HG03159 (cell line): ENCODE results near the gene HARS2.
"Not testable (repeated sequence)": the region's sequence is repeated elsewhere in the genome, so short reads cannot be mapped to it uniquely, and the experiment has no call there.

Experiments
- ATAC-seq: cut with Tn5 transposase; IDR thresholded peaks from one replicate; pipeline ENCODE4 v1.9.1; 2021; ENCODE audit warnings: mild to moderate bottlenecking, moderate library complexity; ENCODE audit not compliant: unreplicated experiment

HARS2 gene, protein sequence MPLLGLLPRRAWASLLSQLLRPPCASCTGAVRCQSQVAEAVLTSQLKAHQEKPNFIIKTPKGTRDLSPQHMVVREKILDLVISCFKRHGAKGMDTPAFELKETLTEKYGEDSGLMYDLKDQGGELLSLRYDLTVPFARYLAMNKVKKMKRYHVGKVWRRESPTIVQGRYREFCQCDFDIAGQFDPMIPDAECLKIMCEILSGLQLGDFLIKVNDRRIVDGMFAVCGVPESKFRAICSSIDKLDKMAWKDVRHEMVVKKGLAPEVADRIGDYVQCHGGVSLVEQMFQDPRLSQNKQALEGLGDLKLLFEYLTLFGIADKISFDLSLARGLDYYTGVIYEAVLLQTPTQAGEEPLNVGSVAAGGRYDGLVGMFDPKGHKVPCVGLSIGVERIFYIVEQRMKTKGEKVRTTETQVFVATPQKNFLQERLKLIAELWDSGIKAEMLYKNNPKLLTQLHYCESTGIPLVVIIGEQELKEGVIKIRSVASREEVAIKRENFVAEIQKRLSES

DNA sequence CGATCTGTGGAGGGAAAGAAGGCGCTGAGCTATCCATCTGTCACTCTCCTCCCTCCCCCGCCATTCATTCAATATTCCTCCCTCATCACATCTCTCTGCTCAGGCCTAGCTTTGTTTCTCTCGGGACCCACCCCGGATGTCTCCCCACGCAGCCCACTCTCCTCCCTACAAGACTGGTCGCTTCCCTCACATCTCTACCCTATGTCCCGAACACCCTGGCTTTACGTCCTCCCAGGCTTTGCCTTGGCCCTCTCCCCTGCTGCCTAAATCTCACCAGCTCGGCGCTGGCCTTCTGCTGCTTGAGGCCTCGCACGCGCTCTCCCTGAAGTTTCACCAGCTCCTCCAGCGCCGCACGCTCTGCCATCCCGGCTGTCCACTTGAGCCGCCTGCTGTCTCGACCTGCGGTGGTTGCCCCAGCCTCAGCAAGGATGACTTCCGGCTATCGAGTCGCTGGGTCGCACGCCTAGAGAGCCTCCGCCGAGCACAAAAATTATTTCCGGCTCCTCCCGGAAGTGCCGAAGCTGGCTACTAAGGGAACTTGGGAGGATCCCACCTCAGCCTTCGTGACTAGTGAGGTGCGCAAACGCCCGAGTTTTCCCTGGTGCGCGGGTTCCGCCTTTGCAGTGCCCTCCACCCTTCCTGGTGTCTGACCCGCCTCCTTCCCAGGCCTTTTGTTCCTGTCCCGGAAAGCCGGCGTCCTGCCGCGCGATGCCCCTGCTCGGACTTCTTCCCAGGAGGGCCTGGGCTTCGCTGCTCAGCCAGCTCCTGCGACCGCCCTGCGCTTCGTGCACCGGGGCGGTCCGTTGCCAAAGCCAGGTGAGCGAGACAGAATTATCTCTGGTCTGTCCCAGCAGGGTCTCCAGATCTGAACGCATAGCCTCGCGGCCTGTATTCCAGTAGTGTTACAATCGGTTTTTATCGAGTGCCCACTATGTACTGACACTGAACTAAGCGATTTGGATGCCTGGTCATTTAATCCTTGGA, at the start of gene HARS2, which contains the start of gene HARS1:
TSS of gene HARS2 (plus strand) at position 515 of the 984 bp plus-strand sequence. CDS start at position 709, 194 bp downstream.
TSS of gene HARS1 (minus strand) at position 430 of the 984 bp plus-strand sequence. CDS start at position 364, 66 bp downstream.
- ATAC-seq, result peak; percentile 98

DNA sequence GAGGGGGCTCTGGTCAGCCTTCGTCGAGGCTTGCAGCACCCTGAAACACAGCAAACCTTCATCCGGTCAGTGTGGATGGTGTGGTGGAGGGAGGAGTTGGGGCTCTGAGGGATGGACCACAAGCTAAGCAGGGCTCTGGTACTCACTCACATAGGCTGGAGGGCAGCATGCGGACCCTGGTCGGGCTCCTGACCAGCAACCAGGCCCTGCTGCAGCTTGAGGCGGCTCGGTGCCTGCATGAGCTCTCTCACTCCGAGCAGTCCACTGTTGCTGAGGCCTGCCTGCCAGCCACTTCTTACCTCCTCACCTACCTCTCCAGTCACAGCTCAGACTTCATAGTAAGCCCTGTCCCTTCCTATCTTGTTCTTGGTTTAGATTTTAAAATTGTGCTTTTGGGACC, 49.5 kb upstream of the HARS2 start:
- ATAC-seq, result no peak

DNA sequence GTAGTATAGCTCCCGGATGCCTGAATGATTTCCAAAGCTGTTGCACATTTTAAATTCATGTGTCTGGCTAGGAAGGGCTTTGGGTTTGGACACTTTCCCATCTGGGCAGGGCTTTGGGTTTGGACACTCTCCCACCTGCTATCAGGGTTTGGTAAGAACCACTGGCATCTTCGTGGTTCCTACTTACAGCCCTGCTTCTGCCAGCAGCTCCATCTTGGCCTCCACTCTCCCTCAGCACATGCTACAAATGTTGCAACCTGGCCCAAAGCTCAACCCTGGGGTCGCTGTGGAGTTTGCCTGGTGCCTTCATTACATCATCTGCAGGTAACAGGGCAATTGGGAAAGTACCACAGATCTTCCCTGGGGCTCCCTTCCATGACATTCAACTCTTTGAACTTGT, 48.5 kb upstream of the HARS2 start:
- ATAC-seq, result no peak

DNA sequence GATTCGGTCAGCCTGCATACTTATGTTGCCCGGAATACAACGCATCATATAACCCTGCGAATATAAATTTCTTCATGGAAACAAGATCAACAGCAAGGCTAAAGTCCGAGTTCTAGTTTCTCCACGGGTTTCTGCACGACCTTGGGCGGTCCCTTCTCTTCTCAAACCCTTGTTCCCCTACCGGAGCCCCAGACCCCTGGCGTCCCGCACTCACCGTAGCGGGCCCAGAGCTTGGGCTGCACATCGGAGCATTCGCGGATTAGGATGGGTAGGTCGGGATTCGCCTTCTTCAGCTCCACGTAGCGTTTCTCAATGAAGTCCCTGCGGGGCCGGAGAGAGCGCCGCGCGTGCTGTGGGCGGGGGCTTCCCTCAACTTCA, 44.2 kb upstream of the HARS2 start:
- no peak for ATAC-seq

DNA sequence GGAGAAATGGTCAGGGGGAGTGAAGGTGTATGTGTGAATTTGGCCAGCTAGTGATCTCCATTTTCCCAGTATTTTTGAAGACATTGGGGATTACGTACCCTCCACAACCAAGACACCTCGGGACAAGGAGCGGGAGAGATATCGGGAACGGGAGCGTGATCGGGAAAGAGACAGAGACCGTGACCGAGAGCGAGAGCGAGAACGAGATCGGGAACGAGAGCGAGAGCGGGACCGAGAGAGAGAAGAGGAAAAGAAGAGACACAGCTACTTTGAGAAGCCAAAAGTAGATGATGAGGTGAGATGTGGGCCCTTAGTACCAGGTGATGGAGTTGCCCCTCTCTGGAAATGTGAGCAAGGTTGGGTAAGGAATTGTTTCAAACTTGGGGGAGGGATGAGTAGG, 32.4 kb upstream of the HARS2 start:
- ATAC-seq, result no peak

DNA sequence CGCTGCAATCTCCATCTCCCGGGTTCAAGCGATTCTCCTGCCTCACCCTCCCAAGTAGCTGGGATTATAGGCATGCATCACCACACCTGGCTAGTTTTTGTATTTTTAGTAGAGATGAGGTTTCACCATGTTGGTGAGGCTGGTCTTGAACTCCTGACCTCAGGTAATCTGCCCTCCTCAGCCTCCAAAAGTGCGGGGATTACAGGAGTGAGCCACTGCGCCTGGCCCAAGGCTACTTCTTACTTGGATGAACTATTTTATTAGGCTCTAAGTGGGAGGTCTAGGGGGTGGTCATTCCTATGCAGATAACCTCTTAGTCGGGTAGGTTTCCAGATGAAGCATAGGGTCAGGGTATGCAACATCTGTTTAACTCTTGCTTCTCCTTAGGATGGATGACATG, 30.9 kb upstream of the HARS2 start:
- not testable (repeated sequence) for ATAC-seq

DNA sequence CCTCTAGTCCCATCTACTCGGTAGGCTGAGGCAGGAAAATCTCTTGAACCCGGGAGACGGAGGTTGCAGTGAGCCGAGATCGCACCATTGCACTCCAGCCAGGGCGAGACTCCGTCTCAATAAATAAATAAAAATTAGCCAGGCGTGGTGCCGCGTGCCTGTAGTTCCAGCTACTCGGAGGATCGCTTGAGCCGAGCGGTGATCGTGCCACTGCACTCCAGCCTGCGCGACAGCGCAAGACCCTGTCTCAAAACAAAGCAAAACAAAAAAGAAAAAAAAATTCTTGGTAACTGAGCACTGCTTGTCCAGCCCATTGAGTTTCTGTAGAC, 27.3 kb upstream of the HARS2 start:
- ATAC-seq, result no peak

DNA sequence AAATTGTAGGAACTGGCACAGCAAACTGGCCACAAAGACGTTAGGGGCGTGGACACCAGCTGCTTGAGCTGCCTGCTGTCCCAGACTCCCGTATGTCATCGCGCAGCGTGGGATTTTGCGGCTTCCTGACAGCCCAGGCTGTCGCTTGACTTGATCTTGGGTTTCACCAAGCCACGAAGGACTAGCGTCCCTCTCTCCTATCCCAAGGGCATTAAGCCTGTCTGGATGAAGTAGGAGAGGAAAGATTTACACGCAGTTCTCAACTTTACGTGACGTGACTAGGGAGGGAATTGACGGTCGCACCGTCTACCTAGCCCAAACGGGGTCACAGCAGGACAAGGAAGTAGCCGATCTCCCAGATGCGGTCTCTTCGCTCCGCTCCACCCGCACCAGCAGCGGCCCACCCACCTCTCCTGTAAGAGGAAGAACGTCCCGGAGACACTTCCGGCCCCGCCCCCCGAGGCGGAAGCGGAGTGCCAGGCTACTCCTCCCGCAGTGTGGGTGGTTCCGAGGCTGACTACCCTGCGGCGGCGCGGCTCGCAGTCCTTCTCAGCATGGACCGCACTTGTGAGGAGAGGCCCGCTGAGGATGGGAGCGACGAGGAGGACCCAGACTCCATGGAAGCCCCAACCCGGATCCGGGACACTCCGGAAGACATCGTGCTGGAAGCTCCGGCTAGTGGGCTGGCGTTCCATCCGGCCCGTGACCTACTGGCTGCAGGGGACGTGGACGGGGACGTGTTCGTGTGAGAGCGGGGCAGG, 26.7 kb upstream of the HARS2 start, which contains the start of gene WDR55:
TSS of gene WDR55 (plus strand) at position 546 of the 761 bp plus-strand sequence. CDS start at position 555, 9 bp downstream.
- peak; percentile 98 for ATAC-seq

DNA sequence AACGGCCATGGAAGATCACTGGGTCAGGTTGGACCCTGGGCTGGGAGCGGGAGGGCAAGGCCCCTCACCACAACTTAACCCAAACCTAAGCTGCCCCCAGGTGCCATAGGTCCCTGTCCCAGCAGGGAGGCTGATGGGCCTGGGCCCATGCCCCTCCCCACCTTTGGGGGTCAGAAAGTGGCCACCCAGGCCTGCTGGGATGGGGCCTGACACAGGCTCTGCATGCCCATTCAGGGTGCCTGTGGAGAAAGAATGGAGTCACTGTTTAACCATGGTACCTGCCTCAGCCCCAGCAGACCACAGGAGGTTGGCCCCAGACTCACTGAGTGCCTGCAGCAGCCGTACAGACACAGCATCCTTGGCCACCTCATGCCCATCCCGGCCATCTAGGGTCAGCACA, 20.2 kb upstream of the HARS2 start:
- ATAC-seq, result not testable (repeated sequence)

DNA sequence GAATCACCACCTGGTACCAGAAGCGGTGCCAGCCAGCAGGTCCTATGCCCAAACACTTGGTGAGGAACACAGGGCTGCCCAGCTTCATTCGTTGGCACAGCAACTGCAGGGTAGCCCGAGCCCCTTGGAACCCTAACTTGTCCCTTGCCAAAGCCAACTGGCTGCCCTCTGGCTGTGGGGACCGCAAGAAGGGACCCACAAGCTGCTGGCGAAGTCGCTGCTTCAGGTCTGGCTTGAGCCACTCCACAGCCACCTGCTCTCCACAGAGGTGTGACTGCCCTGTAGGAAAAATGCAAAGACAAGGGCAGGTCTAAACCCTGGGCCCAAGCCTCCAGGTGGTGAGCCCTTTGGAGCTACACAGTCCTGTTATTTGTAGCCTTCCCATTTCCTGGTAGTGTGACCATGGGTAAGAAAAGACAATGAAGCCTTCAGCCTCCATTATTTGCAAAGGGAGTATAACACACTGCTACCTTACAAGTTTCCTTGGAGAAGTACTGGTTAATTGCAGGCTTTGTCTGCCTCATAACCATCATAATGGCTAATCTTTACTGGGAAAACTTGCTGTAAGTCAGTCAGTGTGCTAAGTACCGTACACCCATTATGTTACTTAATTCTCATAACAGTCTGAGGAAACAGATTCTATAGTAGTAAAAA, 19.7 kb upstream of the HARS2 start:
- no peak for ATAC-seq

DNA sequence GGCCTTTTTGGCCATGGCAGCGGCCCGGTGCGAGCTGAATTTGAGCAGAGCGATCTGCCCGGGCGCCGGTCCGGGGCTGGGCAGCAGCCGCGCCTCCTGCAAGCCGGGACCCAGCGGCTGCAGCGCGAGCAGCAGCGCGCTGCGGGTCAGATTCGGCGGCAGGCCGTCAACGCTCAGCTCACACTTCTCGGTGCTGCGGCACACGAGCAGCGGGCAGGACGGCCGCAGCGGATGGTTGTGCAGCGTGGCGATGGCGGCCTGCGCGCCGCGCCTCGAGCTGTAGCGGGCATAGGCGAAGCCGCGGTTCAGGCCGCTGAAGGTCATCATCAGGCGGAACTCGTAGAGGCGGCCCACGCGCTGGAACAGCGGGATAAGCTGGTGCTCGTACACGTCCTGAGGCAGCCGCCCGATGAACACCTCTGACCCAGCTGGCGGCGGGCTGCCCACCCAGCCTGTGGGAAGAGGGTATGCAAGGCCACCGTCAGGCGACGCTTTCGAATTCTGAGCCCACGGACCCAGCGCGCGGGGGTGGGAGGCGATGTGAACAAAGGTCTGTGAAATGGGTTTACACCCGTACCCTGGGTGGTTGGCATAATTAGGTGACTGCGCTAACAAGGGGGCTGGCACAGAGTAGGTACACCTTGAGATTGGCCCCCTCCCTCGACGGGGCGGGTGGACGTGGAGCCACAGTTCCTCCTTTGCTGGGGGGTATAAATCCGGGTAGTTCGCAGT, 18.6 kb upstream of the HARS2 start:
- no peak for ATAC-seq

DNA sequence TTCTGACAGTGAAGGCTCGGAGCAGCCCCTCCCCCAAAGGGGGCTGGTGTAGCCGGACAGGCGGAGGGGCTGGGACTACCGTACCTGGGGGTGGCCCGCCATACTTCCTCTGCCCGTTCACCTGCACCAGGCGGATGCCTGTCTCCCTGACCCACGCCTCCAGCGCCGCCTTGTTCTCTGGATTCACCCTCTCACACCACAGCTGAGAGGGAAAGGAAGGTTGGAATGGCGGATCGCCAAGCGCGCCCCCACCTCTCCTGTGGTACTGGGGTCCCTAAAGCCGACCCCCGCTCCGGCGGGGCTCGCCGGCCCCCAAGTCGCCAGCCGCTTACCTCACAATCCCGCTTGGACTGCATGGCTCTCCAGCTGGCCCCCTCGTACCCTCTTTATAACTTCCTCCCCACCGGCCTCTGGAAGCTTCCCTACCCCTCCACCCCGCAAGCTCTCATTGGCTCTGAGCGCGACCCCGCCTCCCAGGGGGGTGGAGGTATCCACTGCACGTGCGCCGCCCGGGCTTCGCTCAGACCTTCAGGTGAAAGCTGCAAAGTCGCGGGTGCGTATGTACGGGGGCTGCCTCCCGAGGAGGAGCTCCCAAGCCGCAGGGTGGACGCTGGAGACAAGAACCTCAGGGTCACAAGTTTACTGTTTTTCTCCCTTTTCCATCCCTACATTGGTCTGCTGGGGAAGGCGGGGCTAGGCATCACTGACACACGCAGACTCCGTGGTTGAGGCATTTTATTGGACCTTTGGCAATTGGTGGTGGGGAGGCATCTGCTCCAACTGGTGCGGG, 17.9 kb upstream of the HARS2 start, which contains the start of gene DND1:
TSS of gene DND1 (minus strand) at position 390 of the 790 bp plus-strand sequence. CDS start at position 356, 34 bp downstream.
- ATAC-seq, result no peak

DNA sequence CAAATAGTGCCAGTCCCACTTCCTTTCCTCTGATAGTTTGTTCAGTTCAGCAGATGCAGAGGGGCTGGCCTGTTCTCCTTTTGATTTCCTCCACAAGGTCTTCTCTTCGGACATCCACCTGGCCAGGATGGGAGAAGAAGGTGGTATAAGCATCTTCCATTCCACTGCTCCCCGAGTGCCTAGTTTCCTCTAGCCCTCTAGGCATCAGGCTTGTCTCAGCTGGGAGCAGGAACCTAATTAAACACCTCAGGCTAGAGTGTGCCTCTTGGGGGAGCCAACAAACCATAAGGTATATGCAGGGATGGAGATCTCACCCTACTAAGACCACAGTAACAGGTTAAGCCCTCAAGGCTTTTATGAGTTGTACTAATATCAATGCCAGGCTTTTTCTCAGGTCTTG, 17.0 kb upstream of the HARS2 start:
- ATAC-seq, result no peak

DNA sequence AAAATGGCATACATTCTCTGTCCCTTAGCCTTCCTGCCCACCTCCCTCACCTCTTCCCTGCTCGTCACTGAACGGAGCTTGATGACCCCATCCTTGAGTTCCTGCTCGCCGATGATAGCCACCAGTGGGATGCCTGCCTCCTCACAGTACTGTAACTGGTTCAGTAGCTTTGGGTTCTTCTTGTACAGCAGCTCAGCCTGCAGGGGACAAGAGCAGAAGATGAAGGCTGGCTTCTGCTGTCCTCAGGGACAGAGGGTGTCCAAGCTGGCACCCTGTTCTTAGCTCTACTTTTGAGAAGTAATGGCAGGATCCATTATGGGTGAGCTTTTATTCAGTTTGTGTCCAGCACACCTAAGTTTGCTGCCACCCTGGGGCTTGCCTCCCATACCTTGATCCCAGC, 16.6 kb upstream of the HARS2 start:
- ATAC-seq, result no peak

DNA sequence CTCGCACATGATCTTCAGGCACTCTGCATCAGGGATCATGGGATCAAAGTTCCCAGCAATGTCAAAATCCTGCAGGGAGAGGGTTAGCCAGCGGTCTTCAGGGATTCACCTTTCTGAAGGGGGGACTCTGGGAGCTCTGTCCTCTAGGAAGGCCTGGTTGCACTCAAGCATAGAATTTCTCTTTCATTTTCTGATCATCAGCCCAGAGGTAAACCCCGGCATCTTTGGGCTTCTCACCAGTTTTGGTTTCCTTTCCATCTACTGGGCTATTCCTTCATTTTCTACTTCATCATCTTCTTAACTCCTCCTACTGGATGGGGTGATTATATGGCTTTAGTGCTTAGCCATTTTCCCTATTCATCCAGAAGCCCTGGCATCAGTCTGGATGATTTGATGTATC, 13.3 kb upstream of the HARS2 start:
- ATAC-seq, result peak; percentile 60

DNA sequence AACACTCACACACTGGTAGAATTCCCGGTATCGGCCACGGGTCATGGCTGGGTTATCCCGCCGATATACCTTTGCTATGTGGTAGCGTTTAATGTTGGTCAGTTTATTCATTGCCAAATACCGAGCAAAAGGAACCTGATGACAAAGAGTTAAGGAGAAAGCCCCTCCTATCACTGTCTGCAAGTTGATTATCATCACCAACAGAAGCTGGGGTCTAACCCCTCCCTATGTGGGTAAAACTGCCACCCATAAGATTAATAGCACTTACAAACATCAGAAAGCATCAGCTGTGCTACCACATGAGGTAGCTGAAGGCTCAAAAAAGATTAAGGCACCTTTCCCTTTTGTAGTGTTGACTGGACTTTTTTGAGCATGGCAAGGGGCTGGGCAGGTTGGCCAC, 12.3 kb upstream of the HARS2 start:
- ATAC-seq, result no peak

DNA sequence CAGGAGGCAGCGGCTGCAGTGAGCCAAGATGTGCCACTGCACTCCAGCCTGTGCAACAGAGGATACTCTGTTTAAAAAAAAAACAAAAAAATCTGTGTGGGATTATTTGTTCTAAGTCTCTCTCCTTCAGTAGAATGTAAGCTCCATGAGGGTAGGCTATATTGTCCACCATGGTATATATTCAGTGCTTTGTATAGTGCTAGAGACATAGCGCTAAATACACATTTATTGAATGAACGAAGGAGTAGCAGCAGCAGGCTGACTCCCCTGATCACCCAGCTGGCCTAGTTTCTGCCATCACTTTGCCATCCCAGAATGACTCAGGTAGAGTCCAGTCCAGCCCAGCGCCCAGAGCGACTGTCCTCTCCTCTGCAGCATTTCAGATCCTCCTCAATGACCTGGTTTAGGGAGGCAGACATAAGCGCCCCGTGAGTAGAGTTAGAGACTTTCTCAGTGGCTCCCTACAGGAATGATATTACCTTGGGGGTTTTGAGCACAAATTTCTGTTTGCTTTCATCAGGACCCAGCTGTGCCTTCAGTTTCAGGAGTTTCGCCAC, 801 bp upstream of the HARS2 start:
- peak; percentile 1 for ATAC-seq

DNA sequence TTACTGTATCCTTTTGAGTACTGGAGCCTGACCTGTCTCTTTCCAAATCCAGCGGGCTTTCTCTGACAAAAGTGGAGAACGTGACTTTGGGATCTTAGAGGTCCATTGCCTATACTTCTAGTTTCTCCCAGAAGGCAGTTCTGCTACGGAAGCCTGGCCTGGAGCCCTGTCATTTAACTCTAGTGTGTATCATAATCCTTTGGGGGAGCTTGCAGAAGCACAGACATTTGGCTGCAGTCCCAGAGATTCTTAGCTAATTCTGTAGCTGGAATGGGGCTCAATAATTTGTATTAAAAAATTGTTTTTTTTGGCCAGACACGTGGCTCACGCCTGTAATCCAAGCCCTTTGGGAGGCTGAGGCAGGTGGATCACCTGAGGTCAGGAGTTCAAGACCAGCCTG, 3.0 kb downstream of the HARS2 start:
- no peak for ATAC-seq
